HG02610 (cell line): ENCODE data around the gene MCF2.

ENCODE experiments used
- ATAC-seq: cut with Tn5 transposase; IDR thresholded peaks from one replicate; pipeline ENCODE4 v1.9.1; 2021; ENCODE audit warnings: mild to moderate bottlenecking, moderate library complexity; ENCODE audit not compliant: unreplicated experiment

MCF2 gene

DNA sequence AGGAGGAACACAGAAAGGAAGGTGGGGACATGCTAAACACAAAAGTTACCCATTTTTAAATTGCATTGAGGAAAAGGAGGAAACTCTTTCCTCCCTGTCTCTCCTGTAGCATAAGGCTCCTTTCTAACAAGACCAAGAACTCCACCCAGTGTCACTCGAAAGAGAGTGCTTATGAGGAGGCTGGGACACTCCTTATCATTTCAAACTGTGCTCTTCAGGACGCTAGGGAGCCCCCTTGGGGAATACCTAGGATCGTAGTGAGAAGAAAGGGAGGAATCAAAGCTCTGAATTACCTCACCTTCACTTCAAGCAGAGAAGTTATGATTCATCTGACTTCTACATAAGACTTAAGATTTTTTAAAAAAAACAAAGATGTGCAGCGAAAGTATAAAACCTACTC is 111.9 kb downstream of the MCF2 start:
- no peak for ATAC-seq

DNA sequence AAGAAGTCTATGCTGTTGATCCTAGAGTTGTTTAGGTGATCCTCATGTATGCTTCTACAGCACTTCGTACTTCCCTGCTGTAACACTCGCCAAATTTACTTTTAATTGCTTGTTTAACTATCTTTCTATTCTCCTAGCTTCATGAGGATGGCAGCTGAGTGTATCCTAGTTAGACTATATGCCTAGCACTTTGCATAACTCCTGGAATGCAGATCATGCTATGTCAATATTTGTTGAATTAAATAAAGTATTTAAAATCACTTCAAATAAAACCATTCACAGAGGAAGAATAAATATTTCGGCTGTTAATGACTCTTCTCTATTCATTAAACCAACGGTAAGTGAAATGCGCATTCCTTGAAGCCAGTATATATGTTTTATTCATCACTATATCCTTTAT is 122.4 kb downstream of the MCF2 start:
- no peak for ATAC-seq

DNA sequence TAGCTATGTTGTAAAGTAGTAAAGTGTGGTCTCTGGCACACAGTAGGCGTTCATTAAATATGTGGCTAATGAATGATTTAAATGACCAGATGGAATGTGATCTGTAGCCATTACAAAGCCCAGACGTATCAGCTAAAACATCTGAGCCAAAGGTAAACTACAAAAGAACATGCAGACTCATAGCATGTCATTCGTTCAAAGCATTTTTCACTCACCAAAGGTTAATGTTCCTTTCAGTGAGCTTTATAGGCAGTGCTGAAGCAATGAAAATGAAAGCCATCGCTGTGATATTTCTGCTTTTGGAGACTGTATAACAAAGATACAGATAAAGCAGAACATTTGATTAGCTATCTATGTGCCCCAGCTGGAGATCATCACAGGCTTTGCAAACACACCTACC is 126.9 kb downstream of the MCF2 start:
- ATAC-seq, result no peak

GRCh38 chrX:139566981-139567380 is 141.0 kb downstream of the MCF2 start:
- ATAC-seq, result no peak

GRCh38 chrX:139563251-139563650 is 144.7 kb downstream of the MCF2 start:
- no peak for ATAC-seq

- no peak for ATAC-seq
Measured at GRCh38 chrX:139560221-139560620, 147.7 kb downstream of the MCF2 start.

- peak; percentile 82 for ATAC-seq
Measured at GRCh38 chrX:139559383-139560042, 148.5 kb downstream of the MCF2 start.

DNA sequence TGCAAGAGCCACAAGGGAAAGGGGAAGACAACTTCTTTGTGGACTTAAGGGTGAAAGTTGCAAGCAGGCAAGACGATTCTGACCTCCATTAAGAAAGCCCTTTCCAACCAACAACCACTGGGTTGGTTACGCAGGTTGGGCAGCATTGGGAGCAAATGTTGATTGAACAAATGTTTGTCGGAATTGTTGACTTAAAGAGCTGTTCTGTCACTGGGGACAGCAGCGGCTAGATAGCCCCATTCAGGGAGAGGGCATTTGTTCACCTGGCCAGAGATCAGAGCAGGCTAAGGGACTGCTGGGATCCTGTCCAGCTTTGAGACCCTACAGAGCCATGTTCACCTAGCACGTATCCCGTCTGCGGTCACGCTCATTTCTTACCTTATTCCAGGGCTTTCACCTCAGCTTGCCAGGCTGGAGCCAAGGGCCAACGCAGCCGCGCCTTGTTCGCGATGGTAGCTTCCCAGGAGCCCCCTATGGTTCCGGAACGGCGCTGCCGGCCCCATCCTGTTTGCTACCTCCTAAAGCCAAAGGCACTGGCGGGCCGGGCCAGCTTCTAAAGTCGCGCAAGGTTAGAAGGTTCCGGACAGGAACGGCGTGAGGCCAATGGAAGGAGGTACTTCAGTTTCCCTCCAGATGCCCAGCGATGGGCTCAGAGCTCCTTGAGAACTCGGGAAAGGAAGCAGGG is 152.8 kb downstream of the MCF2 start:
- ATAC-seq, result no peak

DNA sequence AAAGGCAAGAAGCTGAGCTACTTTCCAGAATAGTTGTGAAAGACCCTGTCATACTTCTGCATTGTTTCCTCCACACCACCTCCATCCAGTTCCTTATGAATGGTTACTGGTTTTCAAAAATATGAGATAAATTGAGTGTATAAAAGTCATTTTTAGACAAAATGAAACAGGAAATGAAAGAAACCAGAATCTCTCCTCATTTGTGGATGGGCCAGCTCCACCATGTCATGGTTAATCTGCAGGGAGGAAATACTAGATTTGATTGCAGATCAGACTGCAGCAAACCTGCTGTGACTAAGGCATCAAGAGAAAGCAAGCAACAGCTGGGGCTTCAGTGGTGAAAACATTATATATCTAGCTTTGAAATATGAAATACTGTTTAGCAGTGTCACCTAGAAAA is 153.6 kb downstream of the MCF2 start:
- peak; percentile 33 for ATAC-seq

DNA sequence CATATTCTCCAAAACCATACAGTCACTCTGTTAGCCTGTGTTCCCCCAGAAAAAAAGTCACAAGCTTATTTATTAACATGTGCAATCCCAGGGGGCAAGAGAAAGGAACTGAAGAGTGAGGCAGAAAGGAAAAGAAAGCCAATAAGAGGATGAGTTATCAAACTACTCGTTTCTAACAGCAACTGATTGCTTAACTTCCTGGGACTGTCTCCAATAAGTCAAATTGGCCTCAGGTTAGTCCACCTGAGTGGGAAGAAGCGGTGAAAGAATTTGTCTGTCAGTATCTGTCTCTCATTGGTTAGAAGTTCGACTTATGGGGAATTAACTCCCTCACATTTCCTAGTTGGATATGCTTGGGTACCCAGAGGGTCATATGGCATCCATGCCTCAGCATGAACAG is 163.4 kb downstream of the MCF2 start:
- ATAC-seq, result no peak

DNA sequence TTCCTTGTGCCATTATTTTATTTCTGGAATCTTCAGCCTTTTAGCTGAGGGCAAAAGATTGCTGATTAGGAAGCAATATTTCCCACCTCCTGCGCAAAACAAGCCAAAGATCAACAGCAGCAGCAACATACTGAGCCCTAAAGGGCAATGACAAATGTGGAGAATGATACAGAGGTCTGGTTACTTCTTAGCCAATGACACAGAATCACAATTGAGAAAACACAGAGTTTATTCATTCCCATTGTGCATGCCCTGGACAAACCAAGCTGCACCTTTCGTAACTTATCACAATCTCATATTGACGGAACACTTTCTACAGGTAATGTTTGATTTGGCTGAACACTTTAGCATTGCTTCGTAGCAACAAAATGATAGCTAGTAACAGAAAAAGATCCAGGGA is 164.0 kb downstream of the MCF2 start:
- ATAC-seq, result no peak

- no peak for ATAC-seq
Measured at GRCh38 chrX:139542652-139543051, 165.3 kb downstream of the MCF2 start.

GRCh38 chrX:139538907-139539790 is 168.8 kb downstream of the MCF2 start:
- peak; percentile 57 for ATAC-seq

DNA sequence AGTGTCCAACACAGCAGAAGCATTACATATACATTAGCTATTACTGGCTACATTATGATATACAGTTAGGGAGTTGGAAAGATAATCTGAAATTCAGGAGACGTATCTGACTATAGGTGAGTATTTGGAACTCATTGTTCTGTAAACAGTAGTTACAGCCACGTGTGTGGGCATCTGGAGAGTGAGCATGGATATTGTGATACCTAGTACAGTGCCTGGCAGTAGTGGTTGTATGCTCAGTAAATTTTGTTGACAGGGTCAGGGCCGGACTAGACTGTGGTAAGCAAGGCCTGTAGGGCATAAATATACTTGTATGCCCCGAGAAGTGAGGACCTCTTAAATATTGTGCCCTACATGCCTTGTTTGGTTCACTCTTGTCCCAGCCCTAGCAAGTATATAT is 174.5 kb downstream of the MCF2 start:
- no peak for ATAC-seq

DNA sequence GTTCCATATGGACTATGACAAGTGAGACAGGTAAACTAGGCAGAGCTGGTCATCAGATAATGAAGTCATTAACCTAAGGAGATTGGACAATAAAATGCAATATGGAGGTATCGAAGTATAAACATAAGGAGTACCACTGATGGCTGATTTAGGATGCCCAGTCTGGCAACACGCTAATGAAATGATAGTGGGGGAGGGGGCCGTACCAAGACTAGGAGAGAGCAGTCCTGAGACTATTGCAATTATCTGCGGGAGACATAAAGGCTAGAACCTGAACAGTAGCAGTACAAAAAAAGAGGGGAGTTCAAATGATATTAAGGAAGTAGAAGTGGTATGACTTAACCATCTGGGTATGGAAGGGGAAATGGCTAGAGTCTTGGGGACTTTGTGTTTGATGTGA is 175.1 kb downstream of the MCF2 start:
- ATAC-seq, result no peak
